Inferior parietal cortex (tissue), 1 donor: ENCODE data around the gene PDE4D.
"Not testable (repeated sequence)": the region's sequence is repeated elsewhere in the genome, so short reads cannot be mapped to it uniquely, and the experiment has no call there.

Experiments used
- DNase-seq: peaks from one replicate; pipeline ENCODE4 v3.0.0-alpha.2; 2016; ENCODE audit errors: extremely low spot score

PDE4D gene

GRCh38 chr5:59583151-59583809 is 310.2 kb downstream of the PDE4D start:
- DNase-seq, result no peak

- DNase-seq, result no peak
These were observed 310.8 kb downstream of the PDE4D start for GRCh38 chr5:59582746-59583145.

GRCh38 chr5:59579824-59580167 is 313.7 kb downstream of the PDE4D start:
- DNase-seq, result no peak

- no peak for DNase-seq
These were observed 314.3 kb downstream of the PDE4D start for GRCh38 chr5:59579101-59579823.

GRCh38 chr5:59577485-59577884 is 316.0 kb downstream of the PDE4D start:
- DNase-seq, result no peak

DNA sequence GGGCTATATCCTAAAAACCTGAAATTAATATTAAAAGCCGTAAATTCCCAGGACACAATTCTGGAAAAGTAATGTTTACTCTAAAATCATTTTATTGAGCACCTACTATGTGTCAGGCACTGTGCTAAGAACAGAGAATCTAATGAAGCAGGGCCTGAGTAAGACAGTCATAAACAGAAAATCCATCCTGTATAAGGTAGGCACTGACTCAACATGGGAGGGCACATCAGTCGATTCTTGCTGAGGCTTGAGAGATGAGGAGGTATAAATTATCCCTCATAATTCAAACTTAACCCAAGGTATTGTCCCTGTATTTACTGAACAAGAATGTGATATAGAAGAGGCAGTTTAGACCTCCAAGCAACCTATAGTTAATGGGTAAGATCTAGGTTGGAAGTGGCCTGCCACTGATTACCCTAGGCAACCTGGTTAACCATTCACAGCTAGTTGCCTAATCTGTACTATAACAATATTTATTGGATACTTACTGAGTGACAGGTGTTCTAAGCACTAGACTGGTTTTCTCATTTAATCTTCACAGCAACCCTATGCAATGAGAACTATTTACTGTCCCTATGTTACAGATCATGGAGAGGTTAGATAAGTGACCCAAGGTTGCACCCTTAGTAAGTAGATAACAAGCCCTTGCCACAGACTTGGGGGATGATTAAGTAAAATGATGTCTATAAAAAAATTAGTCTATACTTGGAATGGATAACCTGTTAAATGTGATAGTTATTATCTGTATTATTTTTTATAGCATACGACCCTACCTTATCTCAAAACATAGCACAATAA is 317.7 kb downstream of the PDE4D start:
- no peak for DNase-seq

GRCh38 chr5:59573509-59573908 is 320.0 kb downstream of the PDE4D start:
- DNase-seq, result not testable (repeated sequence)

DNA sequence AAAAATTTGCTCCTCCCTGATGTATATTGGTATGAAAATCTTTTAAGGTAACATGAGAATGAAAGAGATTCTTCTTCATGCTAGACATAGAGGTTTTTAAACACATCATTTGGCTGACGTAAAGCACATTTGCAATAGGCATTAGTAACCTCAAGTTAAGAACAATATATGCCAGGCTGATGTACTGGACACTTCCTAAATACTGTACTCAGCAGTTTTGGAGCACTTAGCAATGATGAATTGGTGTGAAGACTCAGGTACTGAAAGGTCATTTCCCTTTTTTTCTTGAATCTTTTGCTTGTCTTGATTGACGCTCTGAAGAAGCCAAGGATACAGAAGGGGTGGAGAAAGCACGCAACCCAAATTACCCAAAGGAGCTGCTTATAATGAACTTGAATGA is 322.5 kb downstream of the PDE4D start:
- DNase-seq, result no peak

DNA sequence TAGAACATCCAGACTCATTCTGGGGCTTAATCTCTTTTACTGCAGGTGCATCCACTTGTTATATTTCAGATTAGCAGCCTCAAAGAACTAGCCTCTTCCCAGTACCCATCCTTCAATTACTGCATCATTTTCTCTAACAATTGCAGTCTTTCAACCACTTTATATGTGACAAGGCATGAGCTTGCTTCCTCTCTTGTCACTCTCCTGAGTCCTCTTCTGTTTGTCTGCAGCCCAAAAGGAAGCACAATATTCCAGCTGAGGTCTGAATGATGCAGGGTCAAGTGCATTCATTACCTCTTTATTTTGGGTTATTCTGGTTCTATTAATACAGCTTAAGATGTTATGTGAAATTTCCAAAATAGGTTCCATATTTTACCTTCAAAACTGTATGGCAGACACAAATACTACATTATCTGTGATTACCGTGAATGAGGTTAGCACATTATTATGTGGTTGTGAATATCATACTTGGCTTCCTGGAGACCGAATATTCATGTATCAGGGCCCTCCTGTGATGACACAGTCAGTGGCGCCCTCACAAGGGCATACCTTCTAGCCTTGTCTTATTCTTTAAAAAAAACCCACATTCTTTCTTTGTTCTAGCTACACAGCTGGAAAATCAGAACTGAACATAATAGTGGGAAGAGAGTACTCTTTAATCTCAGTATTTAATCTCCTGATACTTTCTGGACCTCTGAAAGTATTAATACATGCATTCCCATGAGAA is 323.8 kb downstream of the PDE4D start:
- DNase-seq, result no peak

DNA sequence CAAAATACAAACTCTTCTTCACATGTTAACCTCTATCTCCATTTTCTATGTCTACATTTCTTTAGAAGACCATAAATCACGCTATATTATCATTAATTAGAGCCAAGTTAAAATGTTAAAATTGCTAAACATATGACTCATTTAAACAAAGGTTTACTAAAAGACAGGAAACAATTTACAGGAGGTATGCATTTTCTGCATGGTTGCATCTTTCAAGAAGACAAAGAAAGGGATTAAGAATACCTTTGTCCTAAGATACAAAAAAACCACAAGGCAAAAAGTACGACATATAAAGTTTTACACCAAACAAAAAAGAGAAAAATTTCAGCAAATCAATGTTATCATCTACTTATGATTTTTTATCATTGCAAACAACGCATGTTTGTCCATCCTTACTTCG is 324.4 kb downstream of the PDE4D start:
- DNase-seq, result no peak

- DNase-seq, result no peak
These were observed 325.4 kb downstream of the PDE4D start for GRCh38 chr5:59568161-59568560.

DNA sequence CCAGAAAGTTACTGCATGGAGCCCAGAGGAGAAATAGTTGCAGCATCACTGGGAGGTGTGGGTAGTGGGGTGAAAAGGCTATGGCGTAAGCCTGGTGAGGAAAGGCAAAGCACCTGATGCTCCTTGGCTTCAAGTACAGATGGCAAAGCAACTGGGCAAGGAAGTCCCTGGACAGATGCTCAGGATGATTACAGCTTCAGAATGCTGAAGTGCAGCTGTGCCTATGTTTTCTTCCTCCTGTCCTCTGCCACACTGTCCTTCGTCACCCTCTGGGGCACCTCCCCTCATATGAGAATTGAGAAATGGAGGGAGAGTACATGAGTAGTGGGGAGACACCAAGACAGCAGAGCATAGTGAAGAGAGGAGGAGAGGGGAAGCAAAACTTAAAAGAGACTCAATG is 328.0 kb downstream of the PDE4D start:
- no peak for DNase-seq

GRCh38 chr5:59564895-59565294 is 328.6 kb downstream of the PDE4D start:
- DNase-seq, result no peak

DNA sequence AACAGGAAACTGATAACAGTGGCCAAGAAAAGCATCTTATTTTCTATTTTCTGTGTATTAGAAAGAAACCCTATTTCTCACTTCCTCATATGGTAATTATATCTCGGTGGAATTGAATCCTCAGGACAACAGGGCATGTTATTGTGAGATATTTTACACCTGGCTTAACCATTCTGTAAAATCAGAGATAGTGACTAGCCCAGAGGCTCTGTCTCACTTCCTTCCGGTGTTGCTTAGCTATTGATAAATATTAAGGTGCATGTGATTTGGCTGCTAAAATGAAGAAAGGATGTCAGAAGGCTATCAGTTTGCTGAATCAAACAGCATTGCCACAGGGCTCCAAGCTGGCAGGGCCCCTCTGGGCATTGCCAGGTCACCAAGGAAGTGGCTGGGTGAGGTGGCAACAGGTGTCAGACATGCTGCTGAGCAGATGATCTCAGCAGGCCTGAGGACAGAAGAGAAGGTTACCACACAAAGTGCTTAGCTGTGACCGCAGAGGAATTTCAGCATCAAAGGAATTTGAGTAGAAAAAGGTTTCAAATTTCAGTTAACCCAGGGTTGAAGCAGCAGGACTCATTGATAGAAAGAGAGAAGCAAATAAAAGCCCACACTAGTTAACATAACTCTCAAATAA is 330.7 kb downstream of the PDE4D start:
- DNase-seq, result no peak

- DNase-seq, result no peak
These were observed 333.0 kb downstream of the PDE4D start for GRCh38 chr5:59560553-59560952.

- DNase-seq, result no peak
These were observed 333.7 kb downstream of the PDE4D start for GRCh38 chr5:59559847-59560246.

GRCh38 chr5:59559323-59559722 is 334.2 kb downstream of the PDE4D start:
- DNase-seq, result no peak

GRCh38 chr5:59558501-59558900 is 335.0 kb downstream of the PDE4D start:
- DNase-seq, result no peak

- DNase-seq, result no peak
These were observed 336.0 kb downstream of the PDE4D start for GRCh38 chr5:59557572-59557971.

DNA sequence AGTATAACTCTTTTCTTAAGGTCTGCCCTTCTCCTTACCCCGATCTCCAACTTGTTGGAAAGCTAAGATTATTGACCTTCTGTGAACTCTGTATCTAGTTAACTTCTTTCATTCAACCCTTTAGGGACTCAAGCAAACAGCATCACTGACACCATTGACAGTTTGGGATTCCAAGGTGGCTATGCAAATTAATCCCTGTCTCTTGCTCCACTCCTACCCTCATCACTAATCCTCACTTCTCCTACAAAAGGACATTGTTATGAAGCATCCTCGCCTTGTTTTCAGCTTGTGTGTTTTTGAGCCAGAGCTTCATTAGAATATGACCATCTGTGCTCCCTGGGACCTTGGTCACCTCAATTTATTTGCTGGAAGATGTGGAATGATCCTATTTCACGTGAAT is 337.9 kb downstream of the PDE4D start:
- no peak for DNase-seq

DNA sequence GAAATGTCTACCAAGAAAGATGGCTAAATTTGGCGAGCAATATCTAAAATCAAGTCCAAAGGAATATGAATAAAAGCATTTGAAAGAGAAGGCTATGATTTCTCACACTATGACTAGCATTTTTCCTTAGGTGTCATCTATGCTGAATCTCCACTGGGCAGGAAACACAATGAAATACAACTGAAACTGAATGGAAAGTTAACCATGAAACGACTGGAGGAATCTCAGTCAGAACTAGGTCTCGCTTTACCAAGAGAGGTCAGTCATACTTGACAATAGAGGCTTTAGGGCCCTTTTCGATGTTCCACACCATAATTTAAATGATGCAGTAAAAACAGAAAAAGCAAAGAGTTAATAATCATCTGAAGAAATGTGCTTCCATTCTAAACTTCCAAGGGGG is 339.0 kb downstream of the PDE4D start:
- no peak for DNase-seq

- DNase-seq, result no peak
These were observed 339.5 kb downstream of the PDE4D start for GRCh38 chr5:59553992-59554391.
